Esophagus muscularis mucosa (tissue), 3 donors: Measurements from ENCODE around the gene GRM5.

Experiments used
- CTCF ChIP-seq, 3 experiments: fragments of 200-600 bp in 2 of 3; fragments of 450-650 bp in 1 of 3; sonication (generic) in 2 of 3; IDR thresholded peaks; one replicate each; pipeline ENCODE4 v1.5.1; 2017 to 2019; ENCODE audit warnings: antibody characterized with exemption in 3 of 3, mild to moderate bottlenecking in 2 of 3, moderate library complexity in 1 of 3
- POLR2A ChIP-seq: fragments of 450-650 bp; IDR thresholded peaks from one replicate; pipeline ENCODE4 v1.6.1; 2017; ENCODE audit warnings: antibody characterized with exemption, moderate library complexity, mild to moderate bottlenecking, low read depth
- POLR2AphosphoS5 ChIP-seq, 2 donors: sonication (generic); formaldehyde crosslinking; IDR thresholded peaks; one replicate each; pipeline ENCODE4 v1.6.1; 2017; ENCODE audit warnings: antibody characterized with exemption in 2 of 2

DNA sequence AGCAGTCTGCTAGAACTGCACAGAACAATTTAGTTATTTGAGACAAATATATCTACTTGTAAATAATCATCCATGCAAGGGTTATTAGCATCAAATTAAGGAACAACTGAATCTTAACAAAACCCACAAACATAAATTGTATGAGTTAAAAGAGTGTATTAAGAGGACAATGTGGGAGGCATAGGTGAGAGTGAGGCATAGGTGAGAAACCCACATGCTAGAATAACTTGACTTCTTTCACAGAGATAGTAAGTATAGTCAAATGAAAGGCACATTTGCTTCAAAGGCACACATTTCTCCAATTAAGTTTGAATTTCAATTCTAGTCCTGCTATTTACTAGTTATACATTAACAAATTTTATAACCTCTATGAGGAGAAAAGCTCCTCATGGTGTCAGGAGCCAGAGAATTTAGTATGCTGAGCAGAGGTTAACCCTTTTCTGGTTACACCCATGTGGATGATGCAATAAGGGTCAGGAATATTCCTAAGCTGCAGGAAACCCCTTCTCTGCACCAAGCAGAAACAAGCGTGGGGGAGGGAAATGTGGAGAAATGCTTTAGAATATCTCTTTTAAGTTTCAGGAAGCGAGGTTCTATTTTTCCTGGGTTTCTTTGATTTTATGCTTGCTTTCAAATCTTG is 264.2 kb downstream of the GRM5 start:
- TF ChIP-seq POLR2AphosphoS5 (IDR thresholded peaks at IDR 0.05) (no peak), POLR2A (no peak), CTCF (IDR thresholded peaks at IDR 0.05) (no peak)
